Measurements from ENCODE around the gene PTCHD4. TPM values are rescaled to one million over a fixed set of nuclear protein-coding genes. Genes with fewer than 3 reads are reported as not detected.

Gene PTCHD4
- total RNA-seq, result under 1 TPM in 2 of 3 donors, not detected in 1; 0.12 to 0.89 TPM
- long read RNA-seq, donor 1, result 0 reads
- long read RNA-seq, donor 2, result 0 reads

DNA sequence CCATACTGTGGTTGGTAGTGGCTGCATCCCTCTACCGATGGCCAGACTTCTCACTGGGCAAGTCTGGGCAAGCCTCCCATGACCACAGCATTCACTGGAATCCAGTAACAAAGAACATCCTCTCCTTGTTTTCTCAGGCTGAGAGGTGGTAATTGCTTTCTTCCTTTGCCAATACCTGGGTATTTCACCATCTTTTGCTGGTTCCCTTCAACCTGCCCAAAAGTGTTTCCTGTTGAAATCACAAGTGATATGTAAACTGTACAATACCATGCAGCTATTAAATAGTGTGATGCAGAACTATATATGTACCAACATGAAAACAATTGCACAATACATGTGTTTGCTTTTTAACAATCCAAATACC lies at the start of gene PTCHD4:
Gene PTCHD4, minus strand, starts transcription at position 55 of the 364 bp plus-strand sequence. CDS start 42,240 bp downstream, outside the sequence.
- no peak within 1 kb of the TSS for H3K4me3 ChIP-seq
- ATAC-seq, result no peak
- H3K36me3 ChIP-seq (ENCODE audit: low read depth), result no peaks in the 10 kb centered on the region
- H3K9me3 ChIP-seq, result no peaks in the 10 kb centered on the region
- TF ChIP-seq, protein P1, sequence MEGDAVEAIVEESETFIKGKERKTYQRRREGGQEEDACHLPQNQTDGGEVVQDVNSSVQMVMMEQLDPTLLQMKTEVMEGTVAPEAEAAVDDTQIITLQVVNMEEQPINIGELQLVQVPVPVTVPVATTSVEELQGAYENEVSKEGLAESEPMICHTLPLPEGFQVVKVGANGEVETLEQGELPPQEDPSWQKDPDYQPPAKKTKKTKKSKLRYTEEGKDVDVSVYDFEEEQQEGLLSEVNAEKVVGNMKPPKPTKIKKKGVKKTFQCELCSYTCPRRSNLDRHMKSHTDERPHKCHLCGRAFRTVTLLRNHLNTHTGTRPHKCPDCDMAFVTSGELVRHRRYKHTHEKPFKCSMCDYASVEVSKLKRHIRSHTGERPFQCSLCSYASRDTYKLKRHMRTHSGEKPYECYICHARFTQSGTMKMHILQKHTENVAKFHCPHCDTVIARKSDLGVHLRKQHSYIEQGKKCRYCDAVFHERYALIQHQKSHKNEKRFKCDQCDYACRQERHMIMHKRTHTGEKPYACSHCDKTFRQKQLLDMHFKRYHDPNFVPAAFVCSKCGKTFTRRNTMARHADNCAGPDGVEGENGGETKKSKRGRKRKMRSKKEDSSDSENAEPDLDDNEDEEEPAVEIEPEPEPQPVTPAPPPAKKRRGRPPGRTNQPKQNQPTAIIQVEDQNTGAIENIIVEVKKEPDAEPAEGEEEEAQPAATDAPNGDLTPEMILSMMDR (IDR thresholded peaks at IDR 0.05), result no peak
- intact Hi-C loops (cut with DNase I, micrococcal nuclease), result no loop called here
- no peak for DNase-seq
- H3K4me1 ChIP-seq (ENCODE audit: low read depth), result no peaks in the 10 kb centered on the region

DNA sequence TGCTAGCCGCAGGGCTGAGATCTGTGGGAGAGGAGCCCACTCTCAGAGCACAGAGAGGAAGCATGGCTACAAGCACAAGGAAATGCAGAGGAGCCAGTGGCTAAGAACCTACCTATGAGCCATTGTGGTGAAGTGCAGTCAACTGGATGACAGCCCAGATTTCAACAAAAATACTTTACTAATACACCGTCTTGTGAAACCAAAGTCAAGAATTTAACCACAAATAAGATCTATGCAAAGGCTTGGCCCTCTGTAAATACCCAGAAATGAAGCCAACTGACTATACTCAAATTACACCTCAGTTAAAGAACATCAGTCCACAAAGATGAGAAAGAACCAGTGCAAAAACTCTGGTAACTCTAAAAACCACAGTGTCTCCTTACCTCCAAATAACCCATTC lies 40.1 kb upstream of the PTCHD4 start:
- Histone ChIP-seq H3K9me3 (peaks cover 19% of the 10 kb centered on the region), H3K4me3 (no peak overlapping the region), H3K36me3 (ENCODE audit: low read depth) (no peaks in the 10 kb centered on the region), H3K4me1 (ENCODE audit: low read depth) (no peaks in the 10 kb centered on the region)
- TF ChIP-seq, protein P1 (IDR thresholded peaks at IDR 0.05), result no peak
- intact Hi-C loops (cut with DNase I, micrococcal nuclease), result no loop called here
- DNase-seq (no peak), ATAC-seq (no peak)

DNA sequence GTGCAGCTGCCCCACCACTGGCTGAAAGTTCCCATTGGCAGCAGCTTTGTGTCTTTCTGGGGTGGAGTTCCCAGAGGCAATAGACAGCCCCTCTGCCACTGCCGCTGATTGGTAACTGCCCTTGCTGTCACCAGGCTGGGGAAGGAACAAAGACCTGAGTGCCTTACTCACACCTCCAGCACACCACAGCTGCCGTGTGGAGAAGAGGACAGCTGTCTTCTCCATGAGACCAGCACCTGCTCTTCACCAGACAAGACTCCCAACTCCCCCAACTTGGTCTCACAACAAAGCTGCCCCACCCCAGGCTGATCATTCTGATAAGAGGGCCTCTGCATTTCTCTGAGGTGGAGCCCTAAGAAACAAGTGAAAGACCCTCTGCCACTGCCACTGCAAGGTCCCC lies 39.7 kb upstream of the PTCHD4 start:
- ATAC-seq (no peak), DNase-seq (peak in 1 of 3 donors; percentile 15)
- intact Hi-C loops (cut with DNase I, micrococcal nuclease), result no loop called here
- Histone ChIP-seq H3K4me1 (ENCODE audit: low read depth) (no peaks in the 10 kb centered on the region), H3K4me3 (no peak overlapping the region), H3K36me3 (ENCODE audit: low read depth) (no peaks in the 10 kb centered on the region), H3K9me3 (peaks cover 19% of the 10 kb centered on the region)
- TF ChIP-seq, protein P1 (IDR thresholded peaks at IDR 0.05), result no peak

DNA sequence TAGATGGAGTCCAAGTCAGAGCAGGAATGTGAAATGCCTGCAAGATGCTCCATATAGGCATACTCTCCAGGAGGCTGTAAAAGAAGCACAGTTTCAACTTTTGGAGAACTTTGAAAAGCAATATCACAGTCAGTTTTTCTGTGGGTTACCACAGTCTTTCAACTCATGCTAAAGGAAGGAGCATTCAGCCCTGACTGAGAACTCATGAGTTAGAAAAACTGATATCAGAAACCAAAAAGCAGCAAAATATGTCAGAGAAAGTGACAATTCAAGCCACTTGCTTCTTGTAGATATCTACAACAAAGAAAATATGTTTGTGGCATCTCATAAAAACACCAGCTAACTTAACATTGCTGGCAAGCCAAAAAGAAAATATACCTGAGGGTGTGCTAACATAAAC lies 36.1 kb upstream of the PTCHD4 start:
- intact Hi-C loops (cut with DNase I, micrococcal nuclease), result no loop called here
- TF ChIP-seq, protein P1 (IDR thresholded peaks at IDR 0.05), result no peak
- ATAC-seq (no peak), DNase-seq (no peak)
- Histone ChIP-seq H3K36me3 (ENCODE audit: low read depth) (no peaks in the 10 kb centered on the region), H3K4me3 (no peak overlapping the region), H3K9me3 (peaks cover 4% of the 10 kb centered on the region), H3K4me1 (ENCODE audit: low read depth) (no peaks in the 10 kb centered on the region)

DNA sequence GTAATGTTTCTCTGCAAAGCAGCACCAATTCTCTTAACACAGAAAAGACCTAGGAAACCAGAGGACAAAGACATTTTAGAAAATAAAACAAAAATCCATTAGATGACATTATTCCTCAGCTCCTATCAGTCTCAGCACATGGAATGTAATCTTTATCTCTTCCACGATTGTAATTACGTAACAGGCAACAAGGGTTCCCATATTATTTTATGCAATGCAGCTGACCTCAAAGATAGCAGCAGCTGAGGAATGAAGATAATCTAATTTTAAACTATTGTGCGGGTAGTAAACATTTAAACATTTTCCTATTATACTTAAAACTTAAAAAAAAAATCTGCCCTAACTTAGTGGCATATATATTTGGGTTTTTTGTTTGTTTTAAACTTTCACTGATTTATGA lies 33.0 kb upstream of the PTCHD4 start:
- DNase-seq (no peak), ATAC-seq (no peak)
- intact Hi-C loops (cut with DNase I, micrococcal nuclease), result no loop called here
- Histone ChIP-seq H3K36me3 (ENCODE audit: low read depth) (no peaks in the 10 kb centered on the region), H3K4me1 (ENCODE audit: low read depth) (no peaks in the 10 kb centered on the region), H3K9me3 (no peaks in the 10 kb centered on the region), H3K4me3 (no peak overlapping the region)
- TF ChIP-seq, protein P1 (IDR thresholded peaks at IDR 0.05), result no peak

DNA sequence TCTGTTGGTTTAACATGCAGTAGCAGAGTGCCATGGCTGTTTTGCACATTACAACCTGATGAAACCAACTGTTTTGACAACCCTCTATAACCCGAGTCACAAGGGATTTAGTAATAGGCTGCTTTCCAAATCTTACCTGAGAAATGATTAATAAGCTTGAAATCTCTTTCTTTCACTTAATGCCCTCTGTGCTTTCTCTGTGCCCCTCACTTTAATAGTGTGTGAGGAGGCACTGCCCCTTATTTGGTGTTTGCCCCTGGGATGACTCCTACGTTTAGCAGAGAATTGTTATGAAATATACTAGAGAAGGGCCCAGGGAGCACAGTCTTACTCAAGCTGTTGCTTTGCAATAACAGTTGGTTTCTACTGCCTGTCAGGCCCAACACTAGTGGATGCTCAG lies 31.0 kb upstream of the PTCHD4 start:
- Histone ChIP-seq H3K4me3 (no peak overlapping the region), H3K4me1 (ENCODE audit: low read depth) (no peaks in the 10 kb centered on the region), H3K9me3 (no peaks in the 10 kb centered on the region), H3K36me3 (ENCODE audit: low read depth) (no peaks in the 10 kb centered on the region)
- ATAC-seq (no peak), DNase-seq (no peak)
- intact Hi-C loops (cut with DNase I, micrococcal nuclease), result no loop called here
- TF ChIP-seq, protein P1 (IDR thresholded peaks at IDR 0.05), result no peak

All from mucosa of descending colon (tissue), 3 donors.